Activated CD8-positive, alpha-beta memory T cell treated with anti-CD3 and anti-CD28 coated beads, Interleukin-2, amount 50 U/mL, for 24 hours (primary cell): ENCODE data around the gene KIF17.

Source experiments
- DNase-seq: peaks from one replicate; pipeline ENCODE4 v3.0.0-alpha.2; 2020; ENCODE audit errors: extremely low read depth

Gene KIF17

DNA sequence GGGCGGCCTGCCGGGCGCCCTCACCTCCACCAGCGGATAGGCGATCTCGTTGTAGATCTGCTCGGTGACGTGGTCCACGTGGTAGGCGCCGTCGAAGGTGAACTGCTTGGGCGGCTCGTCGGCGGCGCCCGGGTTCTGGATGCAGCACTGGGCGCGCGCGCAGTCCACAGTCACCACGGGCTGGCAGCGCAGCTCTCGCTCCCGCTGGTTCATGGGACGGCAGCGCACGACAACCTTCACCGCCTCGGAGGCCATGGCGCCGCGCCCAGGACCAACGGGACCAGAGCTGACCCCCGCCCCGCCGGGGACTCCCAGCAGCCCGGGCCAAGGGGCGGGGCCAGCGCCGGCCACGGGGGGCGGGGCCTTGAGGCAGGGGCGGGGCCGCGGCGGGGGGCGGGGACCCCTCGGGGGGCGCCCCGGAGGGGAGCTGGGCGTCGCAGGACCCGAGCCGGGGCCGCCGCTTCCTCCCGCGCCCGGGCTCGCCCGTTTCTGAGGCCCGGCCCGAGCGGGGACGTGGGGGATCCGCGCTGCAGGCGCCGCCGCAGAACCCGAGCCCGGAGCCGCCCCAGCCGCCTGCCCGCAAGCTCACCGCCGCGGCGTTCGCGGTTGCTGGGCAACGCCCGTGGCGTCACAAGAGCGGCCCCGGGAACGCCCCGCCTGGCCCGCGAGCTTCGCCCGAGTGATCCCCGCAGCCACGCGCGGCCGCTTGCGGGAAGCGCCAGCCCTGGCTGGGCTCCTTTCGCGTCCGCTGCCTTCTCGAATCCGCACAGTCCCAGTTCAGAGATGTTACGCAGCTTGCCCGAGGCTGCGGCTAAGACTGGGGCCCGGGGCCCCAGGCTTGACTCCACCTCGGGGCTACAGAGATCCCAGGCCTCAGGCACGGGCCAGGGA lies at the start of gene KIF17:
TSS of gene KIF17 (minus strand) at position 556 of the 891 bp plus-strand sequence. CDS start at position 255, 301 bp downstream.
- DNase-seq, result no peak

DNA sequence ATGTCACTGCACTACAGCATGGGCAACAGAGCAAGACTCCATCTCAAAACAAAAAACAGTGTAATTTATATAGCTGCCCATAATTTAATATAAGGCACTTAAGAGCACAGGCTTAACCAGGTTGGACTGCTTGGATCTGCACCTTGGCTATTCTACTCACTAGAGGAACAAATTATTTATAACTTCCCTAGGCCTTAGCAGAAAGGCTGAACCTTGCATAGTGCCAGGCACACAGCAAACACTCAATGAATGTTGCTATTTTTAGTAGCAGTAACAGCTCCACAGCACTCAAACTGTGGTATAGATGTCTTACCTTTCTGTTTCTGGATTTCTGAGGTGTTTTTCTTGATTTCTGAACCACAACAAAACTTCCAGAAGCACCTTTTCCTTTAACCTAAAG lies 49.5 kb upstream of the KIF17 start:
- no peak for DNase-seq

DNA sequence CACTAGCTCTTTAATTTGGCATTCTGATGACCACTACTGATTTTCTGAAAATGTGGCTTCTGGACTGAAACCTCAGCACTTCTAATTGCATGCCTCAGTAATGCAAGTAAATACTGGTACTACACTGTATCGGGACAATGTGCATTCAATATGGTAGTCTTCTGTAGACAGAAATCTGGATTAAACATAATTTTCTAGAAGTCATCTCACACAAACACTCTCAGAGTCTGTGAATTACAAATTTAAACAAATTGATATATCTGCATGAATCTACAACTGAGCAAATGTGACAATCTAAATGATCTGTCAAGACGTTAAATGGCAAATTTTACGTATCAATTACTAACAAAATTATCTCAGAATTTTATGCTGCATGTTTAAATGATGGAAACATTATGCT lies 45.6 kb upstream of the KIF17 start:
- DNase-seq, result no peak

DNA sequence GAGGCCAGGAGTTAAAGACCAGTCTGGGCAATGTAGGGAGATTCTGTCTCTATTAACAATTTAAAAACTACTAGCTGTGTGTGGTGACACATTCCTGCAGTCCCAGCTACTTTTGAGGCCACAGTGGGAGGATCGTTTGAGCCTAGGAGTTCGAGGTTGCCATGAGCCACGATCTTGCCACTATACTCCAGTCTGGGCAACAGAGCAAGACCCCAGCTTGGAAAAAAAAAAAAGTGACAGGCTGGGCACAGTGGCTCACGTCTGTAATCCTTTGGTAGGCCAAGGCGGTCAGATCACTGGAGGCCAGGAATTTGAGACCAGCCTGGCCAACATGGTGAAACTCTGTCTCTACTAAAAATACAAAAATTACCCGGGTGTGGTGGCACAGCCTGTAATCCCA lies 42.5 kb upstream of the KIF17 start:
- no peak for DNase-seq

DNA sequence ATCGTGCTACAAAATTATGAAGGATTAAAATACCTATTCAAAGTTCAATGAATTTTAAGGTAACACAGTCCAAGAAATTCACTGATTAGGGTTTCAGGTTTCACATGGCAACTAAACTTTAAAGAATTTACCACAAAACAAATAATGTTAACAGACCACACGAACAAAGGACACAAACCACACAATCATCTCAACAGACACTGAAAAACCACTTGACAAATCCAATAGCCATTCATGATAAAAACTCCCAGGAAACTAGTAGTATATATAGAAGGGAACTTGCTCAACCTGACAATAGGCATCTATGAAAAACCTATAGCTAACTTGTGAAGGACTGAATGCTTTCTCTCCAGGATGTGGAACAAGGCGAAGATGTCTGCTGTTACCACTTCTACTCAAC lies 35.8 kb upstream of the KIF17 start:
- no peak for DNase-seq

DNA sequence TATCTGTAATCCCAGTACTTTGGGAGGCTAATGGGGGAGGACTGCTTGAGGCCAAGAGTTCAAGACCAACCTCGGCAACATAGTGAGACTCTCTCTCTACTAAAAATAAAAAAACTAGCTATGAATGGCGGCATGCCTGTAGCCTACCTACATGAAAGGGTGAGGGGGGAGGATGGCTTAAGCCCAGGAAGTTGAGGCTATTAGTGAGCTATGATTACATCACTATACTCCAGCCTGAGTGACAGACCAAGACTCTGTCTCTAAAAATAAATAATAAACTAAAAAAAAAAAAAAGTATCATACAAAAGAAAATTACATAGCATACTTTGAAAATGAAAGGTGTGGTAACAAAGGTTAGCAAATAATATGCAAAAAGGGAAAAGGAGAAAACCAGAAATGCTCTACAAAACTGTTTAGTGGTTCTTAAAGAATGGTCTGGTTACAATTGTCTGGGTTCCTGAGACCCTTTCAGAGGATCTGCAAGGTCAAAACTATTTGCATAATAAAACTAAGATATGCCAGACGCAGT lies 33.7 kb upstream of the KIF17 start:
- DNase-seq, result no peak

DNA sequence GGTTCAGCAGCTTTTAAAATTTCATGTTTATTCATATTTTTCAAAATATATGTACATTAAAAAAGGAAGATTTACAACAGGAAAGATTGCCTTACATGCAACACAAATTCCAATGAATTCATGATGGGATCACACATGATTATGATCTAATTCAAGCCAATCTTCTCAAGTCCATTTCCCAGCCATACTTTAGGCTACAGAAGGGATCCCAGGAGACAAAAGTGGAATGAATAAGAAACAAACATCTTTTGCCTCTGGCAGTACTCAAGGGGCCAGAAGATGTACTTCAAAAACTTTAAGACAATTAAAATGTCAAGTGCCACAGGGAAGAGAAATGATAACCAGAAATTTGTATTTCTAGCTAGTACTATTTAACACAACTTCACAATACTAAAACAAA lies 24.9 kb upstream of the KIF17 start:
- DNase-seq, result no peak

DNA sequence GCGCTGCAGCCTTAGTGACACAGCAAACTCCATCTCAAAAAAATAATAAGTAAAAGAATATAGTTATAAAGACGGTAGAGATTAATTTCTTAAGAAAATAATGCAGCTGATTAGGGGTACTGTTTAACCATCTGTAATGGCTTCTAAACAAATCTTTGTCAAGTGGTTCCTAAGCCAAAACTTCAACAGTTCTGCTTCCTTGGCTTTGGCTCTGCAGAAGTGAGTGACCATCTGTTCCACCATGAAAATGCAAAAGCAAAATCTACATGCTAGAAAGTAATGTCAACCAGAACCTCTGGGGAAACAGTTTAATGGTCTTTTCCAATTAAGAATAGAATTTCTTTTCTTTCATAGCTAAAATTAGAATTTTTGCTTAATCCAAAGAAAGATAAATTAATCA lies 23.0 kb upstream of the KIF17 start:
- DNase-seq, result no peak

DNA sequence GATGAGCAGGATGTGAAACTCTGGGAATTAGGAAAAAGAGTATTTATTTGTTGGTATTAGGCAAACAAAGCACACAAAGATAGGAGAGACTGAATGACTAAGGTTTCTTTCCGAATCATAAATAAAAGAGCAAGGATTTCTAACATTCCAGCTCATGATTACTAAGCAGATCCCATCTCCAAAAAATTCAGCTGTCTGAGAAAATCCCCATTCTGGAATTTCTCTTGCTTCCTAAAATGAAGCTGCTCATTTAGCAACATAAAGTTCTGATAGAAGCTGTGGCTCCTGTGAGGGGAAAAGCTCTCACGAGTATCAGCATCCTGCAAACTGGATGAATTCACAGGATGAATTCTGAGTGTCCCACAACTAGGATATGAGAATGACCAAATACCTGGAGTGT lies 21.4 kb upstream of the KIF17 start:
- no peak for DNase-seq

DNA sequence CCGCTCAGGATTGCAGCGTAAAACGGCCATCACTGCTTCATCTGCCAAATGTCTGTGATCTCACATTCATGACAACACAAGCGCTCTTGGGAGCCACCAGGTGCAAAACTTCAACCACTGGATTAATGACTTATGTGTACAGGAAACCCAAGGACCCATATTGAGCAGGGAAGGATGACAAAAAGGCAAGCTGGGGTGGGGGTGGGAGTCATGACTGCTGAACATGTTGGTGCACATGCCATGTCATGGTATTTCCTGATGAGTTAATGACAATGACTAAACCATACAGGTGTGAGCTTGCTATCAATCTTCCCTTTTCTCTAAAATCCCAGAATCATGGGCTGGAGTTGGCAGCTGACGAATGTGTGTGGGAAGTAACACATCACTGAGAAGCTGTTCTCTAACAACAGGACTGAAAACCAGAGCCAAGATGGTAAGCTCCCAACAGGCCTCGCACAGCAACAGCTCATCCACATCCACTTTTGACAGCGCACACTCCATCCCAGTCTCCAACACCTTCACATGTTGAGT lies 17.8 kb upstream of the KIF17 start:
- no peak for DNase-seq

DNA sequence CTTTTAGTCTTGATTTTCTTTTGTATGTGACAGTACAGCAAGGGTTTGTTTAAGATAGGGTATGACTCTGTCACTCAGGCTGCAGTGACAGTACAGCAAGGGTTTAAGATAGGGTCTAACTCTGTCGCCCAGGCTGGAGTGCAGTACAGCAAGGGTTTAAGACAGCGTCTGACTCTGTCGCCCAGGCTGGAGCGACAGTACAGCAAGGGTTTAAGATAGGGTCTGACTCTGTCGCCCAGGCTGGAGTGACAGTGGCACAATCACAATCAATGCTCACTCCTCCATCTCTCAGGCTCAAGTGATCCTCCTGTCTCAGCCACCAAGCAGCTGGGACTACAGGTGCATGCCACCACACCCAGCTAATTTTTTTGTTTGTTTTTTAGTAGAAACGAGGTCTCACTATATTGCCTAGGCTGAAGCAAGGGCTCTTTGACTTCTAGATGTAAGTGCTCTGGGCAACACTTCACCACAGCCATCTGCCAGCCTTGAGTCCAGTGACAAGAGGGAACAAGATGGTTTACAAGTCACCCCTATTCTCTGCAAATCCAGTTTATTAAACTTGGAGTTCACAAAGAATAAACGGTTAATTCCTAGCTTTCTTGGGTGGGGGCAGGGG lies 15.7 kb upstream of the KIF17 start:
- DNase-seq, result no peak

DNA sequence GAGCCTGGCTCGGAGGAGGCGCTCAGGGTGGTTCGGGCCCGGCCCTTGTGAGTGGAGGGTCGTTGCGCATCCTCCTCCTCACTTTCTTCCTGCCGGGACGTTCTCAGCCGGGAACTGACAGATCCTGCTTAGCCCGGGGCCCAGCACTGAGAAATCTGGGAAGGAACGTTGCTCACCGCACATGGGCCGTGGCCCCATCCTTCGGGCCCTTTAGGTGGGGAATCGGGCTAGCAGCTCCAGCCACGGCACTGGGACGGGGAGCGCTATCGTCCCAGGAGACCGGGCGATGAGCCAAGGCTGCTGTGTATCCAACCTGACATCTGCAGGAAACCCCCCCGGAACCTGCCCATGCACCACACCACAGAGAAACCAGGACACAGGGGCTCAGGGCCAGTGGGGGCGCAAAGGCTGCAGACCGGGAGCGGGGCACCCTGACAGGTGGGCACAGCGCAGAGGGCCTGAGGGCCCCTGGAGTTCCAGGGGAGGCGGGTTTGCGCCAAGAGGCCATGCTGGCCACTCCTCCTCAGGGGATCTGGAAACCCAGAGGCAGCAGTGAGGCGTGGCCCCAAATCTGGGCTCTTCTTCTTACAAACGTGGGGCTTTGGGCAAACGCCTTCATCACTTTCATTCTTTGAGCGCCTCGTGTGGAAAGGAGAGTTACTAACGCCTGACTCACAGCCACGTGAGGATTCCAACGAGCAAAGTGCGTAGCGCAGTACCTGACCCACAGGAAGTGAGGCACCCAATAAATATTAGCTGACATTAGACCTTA lies 15.0 kb upstream of the KIF17 start, which contains the start of gene SH2D5:
TSS of gene SH2D5 (minus strand) at position 116 of the 772 bp plus-strand sequence. CDS start 4,659 bp downstream, outside the sequence.
- DNase-seq, result peak; percentile 43

DNA sequence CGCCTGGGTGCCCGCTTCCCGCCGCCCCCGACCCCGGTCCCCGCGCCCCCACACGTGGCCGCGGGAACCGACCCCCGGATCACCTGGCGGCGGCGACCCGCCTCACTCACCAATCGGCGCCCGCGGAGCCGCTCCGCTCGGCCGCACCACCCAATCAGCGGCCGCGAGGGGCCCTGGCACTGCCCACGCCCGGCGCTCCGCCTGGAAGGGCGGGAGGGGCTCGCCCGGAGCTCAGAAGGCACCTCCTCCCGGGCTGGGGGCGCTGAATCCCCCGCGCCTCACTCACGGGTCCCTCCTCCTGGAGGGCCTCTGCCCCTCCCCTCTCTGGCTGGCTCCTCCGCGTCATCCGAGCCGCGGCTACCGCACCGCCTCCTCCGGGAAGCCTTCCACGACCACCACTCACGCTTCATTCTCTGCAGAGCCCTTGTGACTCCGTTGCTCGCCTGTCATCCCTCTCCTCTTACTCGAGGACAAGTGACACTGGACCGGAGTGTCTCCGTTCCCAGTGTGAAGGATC lies 14.3 kb upstream of the KIF17 start:
- no peak for DNase-seq

DNA sequence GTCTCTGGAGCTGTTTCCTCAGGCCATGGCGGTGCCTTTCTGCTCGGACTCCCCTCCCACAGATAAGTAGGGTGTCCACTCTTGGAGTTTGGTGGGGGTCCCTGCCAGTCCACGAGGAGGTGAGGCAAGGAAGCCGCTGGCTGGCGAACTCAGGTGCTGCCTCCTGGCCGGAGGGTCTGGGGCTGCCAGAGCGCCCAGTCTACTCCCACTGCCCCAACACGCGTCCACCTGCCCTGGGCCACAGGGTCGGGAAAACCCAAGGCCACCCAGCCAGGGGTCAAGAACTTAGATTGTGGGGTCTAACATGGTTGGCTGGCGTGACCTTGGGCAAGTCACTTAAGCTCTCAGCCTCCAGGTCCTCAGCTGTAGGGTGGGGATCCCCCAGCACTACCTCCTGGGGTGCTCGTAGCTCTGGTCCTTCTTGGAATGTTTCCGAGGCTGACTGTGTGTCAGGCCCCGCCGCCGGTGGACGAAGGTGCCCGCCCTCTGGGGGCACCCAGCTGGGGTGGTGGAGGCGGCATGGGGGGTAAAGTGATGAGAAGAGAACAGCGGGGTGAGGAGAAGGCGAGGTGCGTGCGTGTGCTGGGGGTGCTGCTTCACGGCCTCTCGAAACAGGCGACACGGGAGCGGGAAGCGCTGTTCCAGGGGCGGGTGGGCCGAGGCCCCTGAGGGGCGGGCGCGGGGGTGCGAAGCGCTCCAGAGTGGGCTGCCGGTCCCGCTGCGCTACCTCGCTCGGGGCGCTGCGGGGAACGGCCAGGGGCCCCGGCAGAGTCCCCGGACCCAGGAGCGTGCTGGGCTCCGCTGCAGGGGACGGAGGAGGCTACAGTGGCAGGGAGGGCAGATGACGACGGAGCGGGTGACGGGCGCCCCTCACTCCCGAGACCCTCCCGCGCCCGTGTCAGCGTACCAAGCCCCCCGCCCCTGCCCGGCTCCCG lies 13.5 kb upstream of the KIF17 start:
- no peak for DNase-seq

DNA sequence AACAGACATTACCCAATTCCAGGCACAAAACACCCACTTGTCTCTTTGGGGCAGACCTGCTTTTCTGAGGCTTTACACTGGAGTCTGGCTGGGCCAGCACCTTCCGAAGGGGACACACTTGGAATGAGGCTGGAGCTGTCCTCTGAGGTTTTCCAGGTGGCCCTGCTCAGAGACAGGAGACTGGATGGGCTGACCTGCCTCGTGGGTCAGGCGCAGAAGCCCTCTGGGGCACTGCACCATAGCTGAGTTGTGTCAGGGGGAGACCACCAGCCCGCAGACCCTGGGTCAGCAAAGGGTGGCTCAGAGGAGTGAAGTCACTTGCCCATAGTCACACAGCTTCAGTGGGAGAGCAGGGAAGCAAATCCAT lies 12.9 kb upstream of the KIF17 start:
- DNase-seq, result no peak

DNA sequence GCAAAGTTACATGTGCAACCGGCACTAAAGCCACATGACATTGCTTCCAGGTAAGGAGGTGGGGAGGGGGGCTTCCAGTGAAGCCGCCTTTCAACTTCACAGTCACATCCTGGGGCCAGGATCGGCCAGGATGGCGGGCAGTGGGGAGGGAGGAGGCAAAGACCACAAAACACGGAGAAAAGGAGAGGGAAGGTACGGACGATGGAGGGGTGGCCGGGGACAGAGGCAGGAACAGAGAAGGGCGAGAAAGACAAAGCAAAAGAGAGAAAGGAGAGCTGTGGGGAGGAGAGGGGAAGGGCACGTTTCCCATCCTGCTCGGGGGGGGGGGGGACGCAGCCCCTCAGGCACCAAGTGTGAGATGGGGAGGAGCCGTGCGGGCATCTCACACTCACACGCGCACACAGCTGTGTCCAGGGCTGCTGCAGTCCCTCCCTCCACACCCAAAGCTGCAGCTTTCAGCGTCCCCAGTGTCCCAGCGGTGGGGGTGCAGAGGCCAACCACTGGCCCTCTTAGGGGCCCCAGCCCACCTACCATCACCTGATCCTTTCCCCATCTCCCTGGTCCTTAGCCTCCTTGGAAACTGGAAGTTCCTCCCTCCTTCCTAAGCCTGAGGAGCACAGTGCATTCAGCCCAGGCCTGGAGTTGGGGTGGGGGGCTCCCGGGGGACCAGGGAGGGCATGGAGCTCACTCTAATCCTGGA lies 12.3 kb upstream of the KIF17 start:
- DNase-seq, result no peak

DNA sequence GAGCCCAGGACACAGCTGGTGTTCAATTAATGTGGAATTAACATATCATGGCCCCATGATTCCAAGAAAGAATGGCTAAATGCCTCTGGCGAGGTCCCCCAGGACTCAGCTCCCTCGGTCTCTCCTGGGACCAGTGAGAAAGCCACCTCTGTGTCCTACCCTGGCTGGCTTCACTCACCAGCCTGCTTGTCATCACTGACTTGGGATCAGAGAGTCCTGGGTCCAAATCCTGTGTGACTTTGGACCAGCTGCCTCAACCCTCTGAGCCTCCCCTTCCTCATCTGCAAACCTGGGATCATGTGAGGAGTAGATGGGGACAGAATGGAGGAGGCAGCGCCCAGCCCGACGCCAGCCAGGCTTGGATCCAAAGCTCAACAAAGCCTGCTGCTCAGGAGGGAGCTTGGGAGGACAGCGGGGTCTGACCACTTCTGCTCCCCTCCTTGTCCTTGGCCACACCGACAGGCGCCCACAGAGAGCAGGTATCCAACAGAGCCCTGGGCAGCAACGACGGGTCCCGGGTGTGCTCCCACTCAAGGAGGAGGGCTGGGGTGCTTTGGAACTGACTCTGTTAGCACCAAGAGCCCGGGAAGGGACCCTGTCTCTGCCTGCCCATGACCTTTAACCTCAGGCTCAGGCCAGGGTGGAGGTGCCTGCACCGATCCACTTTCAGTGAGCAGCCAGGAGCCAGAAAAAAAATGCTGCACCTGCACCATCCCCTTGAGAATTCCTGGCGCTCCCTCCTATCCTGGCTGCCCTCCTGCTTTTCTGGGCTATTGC lies 11.5 kb upstream of the KIF17 start:
- no peak for DNase-seq

DNA sequence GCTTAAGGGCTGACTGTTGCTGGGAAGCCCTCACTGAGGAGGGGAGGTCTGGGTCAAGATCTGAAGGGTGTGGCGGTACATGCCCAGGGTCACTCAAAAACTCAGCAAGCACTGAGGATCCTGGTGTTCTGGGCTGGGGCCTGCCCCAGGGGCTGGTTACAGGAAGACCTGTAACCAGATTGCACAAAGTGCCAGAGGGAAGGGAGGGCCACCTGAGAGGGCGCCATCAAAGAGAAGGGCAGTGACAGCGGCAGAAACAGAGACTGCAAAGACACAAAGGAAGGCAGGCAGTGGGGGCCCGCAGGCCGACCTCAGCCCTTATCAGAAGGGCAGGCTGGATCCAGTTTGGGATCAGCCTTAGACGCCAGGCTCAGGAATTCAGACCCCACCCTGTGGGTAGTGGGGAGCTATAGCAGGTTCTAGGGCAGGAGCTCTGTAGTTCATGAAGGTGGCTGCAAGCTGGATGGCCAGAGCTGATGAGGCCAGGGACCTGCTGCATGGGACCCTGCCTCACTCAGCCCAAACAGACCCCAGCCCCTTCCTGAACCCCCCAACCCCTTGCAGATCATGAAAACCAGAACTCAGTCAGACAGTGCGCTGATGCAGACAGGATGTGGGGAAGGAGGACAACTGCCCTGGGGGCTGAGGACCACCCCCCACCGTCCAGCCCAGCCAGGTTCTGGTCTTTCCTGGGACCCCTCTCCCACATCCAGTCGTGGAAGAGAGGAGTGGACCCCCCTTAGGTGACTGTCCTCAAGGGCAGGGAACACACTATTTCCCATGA lies 10.8 kb upstream of the KIF17 start:
- DNase-seq, result no peak
